ENCODE results near the gene UQCC5.

DNA sequence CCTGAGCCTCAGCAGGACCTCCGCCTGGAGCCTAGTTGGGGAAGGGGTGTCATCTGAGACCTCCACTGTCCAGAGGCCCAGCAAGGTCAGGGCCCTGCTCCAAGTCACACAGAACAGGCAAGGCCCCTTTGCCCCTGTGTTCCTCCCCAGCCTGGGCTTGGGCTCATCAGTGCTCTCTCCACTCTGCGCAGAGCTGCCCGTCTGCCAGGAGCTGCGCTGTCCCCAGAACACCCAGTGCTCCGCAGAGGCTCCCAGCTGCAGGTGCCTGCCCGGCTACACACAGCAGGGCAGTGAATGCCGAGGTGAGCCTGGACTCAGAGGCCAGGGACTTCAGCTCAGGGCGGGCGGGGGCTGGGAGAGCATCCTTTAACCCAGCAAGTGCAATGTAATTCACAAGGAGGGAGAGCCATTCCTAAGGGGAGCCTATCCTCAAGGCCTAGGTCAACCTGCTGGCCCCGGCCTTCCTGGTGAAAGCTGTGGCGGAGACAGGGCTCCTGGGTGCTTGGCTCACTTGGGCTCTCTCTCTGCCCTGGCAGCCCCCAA is 33.5 kb upstream of the UQCC5 start:
- TF ChIP-seq, protein P1, sequence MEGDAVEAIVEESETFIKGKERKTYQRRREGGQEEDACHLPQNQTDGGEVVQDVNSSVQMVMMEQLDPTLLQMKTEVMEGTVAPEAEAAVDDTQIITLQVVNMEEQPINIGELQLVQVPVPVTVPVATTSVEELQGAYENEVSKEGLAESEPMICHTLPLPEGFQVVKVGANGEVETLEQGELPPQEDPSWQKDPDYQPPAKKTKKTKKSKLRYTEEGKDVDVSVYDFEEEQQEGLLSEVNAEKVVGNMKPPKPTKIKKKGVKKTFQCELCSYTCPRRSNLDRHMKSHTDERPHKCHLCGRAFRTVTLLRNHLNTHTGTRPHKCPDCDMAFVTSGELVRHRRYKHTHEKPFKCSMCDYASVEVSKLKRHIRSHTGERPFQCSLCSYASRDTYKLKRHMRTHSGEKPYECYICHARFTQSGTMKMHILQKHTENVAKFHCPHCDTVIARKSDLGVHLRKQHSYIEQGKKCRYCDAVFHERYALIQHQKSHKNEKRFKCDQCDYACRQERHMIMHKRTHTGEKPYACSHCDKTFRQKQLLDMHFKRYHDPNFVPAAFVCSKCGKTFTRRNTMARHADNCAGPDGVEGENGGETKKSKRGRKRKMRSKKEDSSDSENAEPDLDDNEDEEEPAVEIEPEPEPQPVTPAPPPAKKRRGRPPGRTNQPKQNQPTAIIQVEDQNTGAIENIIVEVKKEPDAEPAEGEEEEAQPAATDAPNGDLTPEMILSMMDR (IDR thresholded peaks at IDR 0.05): no peak
- TF ChIP-seq REST (IDR thresholded peaks at IDR 0.05; ENCODE audit: low read depth, low read length) (no peak), MAX (IDR thresholded peaks at IDR 0.05; ENCODE audit: low read depth) (no peak), EP300 (IDR thresholded peaks at IDR 0.05; ENCODE audit: borderline replicate concordance in 1 of 2, low read depth in 1 of 2, low read length in 1 of 2) (no peak), SMC3 (IDR thresholded peaks at IDR 0.05; ENCODE audit: low read depth, low read length) (no peak)

All from SK-N-SH (cell line).